Right ventricle myocardium superior (tissue), 1 donor: ENCODE data around the gene DPP10. TPM values are rescaled to one million over a fixed set of nuclear protein-coding genes. Genes with fewer than 3 reads are reported as not detected.
"Not testable (repeated sequence)": the region's sequence is repeated elsewhere in the genome, so short reads cannot be mapped to it uniquely, and the experiment has no call there.

Source experiments
- ATAC-seq: fragments of 200-7000 bp; cut with Tn5 transposase; one replicate; pipeline ENCODE4 v1.9.1; 2020; ENCODE audit warnings: mild to moderate bottlenecking; ENCODE audit not compliant: poor library complexity
- DNase-seq: peaks from one replicate; pipeline ENCODE4 v3.0.0-alpha.2; 2020
- intact Hi-C: fragments of 100-400 bp; cut with DNase I; formaldehyde crosslinking; loops from one replicate; pipeline ENCODE4 v1.11.2; 2022
- total RNA-seq: library from RNA; stranded (reverse); fragmentation: NEBNext Ultra II Directional; extraction: Animal tissue kit (Norgen Biotek cat#: 25700); gene quantifications from one replicate; pipeline ENCODE4 v1.2.1, GENCODE V29; 2021
- donor health status: DM: no; HTN: yes; CAD: no; lungs with severe emphysema.

The DPP10 gene
- total RNA-seq, 1 donor from 2014 or later: 0.32 TPM

DNA sequence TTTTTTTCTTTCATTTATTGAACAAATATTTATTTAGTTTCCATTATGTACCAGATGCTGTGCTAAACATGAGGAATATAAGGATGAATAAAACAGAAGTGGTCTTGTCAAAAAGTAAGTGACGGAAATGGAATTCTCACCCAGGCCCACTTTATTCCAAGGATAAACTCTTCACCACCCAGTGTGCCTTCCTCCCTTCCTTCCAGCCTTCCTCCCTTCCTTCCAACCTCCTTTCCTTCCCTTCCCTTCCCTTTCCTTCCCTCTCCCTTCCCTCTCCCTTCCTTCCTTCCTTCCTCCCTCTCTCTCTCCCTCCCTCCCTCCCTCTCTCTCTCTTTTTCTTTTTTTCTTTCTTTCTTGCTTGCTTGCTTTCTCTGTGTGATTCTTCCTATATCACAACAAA, 240.8 kb downstream of the DPP10 start:
- ATAC-seq (no peak), DNase-seq (no peak)
- intact Hi-C loops: no loop called here

DNA sequence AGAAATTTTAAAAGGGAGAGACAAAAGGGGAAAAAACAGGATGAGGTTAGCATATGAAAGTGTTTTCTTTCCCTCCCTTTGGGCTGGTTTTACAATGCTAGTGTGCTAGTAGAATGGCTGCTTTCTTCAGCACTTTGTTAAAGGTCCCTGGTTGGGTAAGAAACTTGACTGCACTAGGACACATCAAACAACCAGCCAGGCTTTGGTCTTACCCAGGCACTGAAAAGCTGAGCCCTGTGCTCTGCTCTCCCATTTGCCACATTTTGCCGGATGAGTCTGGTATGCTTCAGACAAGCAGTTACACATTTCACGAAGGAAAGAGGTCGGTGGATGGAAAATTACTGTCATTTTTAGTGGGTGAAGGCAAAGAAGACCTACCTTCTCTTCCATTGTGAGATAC, 242.0 kb downstream of the DPP10 start:
- ATAC-seq: no peak
- no peak for DNase-seq
- intact Hi-C loops: no loop called here

DNA sequence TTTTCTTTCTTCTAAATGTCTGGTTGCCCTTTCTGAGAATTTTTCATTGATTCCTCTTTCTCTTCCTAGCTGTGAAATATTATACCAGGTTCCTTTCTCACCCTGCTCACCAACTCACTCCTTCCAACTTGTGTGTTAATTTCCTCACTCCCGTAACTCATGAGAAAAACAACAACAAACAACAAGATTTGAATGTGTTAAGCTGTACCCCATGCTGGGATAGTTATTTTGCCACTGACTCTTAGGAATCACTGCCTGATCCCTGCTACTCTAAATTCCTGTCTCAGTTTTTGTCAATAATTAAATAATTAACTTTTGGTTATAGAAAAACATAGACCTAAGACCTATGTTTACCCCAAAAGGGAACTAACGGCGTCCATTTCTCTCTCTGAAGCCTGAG, 242.7 kb downstream of the DPP10 start:
- no peak for ATAC-seq
- intact Hi-C loops: no loop called here

DNA sequence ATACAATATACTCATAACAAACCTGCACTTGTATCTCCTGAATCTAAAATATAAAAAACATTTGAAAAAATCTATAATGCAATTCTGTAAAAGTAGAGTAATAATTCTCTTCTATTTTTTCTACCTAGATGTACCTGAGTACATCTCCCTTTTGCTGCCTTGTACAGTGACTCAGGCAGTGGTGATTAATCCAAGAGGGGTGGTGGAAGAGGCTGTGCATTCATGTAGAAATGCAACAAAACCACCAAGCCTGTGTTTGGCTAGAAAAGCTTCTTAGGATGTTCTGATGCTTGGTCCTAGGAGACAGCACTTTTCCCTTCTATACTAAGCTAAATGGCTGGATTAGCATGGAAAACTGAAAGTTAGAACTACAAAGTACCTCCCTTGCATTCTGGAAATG, 245.8 kb downstream of the DPP10 start:
- DNase-seq: no peak
- ATAC-seq: no peak
- intact Hi-C loops: no loop called here

More for the DNA sequence above, 242.7 kb downstream of the DPP10 start:
- no peak for DNase-seq

DNA sequence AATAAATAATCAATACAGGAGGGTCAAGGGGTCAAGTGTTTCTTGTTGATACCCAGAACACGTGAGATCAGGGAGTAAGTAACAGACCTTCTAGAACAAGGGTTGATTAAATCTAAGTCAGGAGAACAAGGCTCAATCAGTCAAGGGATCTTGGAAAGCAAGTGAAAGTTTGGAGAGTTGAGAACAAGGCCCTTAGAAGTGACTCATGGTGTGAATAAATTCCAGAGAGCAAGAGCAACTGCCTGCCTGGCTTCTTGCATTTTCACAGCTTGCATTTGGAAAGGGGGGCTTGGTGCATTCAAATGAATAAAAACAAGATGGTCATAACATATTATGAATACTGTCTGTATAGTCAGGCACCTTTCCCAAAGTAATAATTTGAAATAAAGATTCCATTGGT, 256.1 kb downstream of the DPP10 start:
- DNase-seq (no peak), ATAC-seq (no peak)
- intact Hi-C loops: no loop called here

DNA sequence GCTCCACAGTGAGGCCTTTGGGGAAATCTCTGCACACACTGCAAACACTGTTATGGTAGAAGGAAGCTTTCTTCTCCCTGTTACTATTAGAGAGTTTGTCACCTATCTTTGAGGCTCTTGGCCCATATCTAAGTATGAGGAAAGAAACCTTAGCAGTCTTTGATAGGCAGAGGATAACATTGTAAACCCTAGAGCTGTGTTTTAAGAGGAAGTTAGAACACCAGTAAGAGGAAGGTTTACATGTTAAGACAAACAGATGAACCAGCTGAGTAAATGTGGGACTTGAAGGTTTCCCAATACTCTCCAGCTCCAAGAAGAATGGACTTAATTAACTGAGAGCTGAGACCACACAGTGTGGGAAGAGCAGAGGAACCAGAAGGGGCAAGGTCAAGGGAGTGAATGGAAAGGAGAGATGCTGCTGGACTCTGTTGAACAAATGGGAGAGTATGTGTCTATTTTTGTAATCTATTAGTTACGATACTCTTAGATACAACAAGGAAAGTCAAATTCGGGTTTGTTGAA, 257.0 kb downstream of the DPP10 start:
- DNase-seq (no peak), ATAC-seq (no peak)
- intact Hi-C loops: no loop called here

DNA sequence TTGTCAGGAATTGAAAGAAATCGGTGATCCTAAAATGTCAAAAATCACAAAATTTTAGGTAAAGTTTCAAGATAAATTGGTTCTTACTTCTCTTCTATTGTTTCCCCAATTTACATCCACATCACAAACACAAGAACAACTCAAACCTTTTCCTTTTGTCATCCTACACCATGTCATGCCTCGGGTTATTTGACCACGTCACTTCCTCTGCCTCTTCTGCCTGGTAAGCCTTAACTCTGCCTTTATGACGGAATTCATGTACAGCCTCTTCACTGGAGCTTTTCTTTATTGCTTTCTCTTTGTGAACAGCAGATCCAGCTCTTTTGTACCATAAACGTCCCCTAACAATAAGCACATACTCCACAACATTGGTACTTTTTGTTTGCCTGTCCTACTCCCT, 258.0 kb downstream of the DPP10 start:
- ATAC-seq (no peak), DNase-seq (no peak)
- intact Hi-C loops: no loop called here

DNA sequence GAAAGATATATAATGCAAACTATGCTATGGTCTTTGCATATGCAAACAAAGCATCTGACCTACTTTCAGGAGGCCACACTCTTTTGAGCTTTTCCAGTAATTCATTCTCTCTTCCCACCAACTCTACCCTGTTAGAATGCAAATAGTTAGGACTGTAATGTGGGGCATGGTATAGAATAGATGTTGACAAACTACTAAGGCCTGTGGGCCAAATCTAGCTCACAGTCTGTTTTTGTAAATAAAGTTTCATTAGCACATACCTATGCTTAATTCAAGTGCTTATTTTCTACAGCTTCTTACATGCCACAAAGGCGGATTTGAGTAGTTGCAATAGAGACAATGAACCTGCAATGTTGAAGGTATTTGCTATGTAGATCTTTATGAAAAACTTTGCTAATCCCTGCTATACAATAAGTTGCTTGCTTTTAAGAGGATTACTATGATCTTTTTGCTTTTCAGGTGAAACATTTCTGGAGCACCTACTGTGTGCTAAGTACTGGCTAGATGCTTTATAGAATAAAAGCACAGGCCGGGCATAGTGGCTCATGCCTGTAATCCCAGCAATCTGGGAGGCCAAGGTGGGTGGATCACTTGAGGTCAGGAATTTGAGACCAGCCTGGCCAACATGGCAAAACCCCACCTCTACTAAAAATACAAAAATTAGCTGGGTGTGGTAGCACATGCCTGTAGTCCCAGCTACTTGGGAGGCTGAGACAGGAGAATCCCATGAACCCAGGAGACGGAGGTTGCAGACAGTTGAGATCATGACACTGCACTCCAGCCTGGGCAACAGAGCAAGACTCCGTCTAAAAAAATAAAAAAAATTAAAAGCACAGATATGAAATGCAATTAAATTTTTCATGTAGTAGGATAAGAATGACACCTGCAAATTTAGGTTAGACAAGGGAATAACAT, 267.8 kb downstream of the DPP10 start:
- no peak for ATAC-seq

DNA sequence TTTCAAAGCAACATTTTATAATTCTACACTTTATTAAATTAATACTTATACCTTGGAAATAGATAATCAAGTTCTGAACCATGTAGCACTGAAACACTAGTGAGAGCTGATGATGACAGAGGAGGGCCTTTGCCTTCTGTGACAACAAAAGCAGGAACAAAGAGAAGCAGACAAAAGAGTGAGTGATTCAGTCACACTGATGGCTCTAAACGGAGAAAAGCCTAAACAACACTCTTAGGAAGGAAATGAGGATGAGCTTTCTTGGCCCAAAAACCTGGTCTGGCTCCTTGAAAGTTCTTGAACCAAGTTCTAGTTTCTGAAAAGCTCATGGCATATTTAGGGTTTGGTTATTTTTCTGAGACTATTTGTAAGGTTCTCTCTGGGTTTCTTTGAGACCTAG, 271.9 kb downstream of the DPP10 start:
- intact Hi-C loops: no loop called here
- no peak for DNase-seq
- no peak for ATAC-seq

More for the DNA sequence above, 267.8 kb downstream of the DPP10 start:
- DNase-seq: no peak
- intact Hi-C loops: no loop called here

DNA sequence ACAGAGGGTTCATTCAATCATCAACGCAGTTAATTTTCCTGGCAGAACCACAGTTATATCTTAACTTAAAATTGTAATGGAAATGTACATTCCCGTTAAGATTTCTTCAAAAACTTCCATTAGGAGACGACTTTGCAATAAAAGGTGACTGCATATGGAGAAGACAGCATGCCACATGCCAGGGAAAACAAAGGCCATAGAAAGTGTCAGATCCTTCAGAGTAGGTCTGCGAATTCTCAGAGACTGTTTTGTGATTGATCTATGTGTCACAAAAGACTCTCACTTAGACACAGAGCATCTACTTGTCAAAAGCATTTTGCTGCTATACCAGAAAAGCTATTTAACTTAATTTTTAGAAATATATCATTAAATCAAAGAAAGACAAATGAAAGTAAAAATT, 274.6 kb downstream of the DPP10 start:
- DNase-seq (no peak), ATAC-seq (no peak)
- intact Hi-C loops: no loop called here

DNA sequence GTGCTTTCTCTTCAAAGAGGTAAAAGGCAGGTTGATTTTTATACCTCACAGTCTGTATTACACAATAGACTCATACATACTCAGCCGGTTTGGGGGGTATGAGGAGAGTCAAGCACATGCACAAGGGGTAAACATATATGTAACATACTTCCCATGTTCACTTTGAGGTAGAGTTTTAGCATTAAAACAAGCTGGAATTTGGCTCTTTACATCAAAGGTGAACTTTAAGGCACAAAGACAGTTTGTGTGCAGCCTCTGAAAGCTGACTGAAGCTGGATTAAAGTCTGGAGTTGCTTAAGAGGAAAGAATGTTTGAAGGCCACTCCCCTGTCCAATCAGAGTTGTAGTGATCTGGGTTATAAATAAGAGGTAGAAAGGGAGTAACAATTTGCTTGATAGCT, 282.0 kb downstream of the DPP10 start:
- no peak for ATAC-seq
- DNase-seq: no peak
- intact Hi-C loops: no loop called here

DNA sequence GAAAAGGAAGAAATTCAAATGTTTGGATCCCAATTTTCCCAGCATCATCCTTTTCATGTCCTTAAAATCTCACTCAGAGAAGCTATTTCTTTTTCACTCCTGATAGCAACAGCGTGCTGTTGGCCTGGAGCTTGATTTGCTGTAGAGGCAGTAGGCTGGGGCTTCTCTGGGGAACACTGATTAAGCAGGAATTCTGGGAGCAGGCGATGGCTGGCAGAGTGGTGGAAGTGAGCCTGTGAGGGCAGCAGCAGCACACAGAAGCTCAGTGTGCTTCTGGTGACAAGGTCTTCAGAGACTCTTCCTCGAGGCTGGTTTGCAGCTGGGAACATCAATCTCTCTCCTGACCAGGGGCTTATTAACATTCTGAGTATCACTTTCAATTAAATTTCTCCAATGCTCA, 284.6 kb downstream of the DPP10 start:
- intact Hi-C loops: loop anchor here (5.0 kb wide), 1 partner anchor 355 kb away; no protein-coding TSS in a partner anchor
- DNase-seq: no peak
- ATAC-seq: no peak

DNA sequence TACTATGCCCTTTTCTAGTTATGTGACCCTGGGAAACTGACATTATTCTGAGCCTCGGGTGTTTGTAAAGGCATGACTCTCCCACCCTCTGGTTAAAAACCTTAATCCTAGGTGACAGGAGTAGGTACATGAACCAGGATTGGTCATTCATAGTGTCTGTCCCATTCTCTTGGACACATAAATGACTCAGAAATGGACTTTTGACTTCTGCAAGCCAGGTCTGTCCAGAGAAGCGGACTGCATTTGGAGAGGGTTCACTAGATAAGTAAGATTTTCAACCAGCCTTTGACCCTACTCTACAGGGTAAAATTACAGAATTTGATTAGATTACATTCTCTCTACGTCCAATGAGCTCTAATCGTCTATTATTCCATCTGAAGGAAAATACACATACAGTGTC, 285.9 kb downstream of the DPP10 start:
- ATAC-seq (no peak), DNase-seq (no peak)
- intact Hi-C loops: loop anchor here (5.0 kb wide), 1 partner anchor 354 kb away; no protein-coding TSS in a partner anchor

DNA sequence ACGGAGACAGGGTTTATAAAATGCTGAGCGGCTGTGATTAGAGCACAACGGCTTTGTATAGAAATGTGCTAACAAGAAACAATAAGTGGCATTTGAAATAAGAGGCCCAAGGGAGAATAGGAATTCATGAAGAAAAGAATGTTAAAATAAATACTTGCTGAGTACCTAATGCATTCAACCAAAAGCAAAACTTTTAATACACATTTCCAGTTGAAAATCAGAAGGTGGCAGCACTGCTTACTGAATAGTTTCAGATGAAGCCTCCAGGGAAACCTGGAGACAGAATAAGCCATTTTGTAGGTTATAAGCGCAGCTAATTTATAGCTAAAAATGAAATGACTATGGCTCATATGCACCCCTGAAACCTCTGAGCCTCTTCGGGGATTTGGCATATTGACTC, 286.6 kb downstream of the DPP10 start:
- intact Hi-C loops: loop anchor here (5.0 kb wide), 1 partner anchor 353 kb away; no protein-coding TSS in a partner anchor
- DNase-seq: no peak
- no peak for ATAC-seq

DNA sequence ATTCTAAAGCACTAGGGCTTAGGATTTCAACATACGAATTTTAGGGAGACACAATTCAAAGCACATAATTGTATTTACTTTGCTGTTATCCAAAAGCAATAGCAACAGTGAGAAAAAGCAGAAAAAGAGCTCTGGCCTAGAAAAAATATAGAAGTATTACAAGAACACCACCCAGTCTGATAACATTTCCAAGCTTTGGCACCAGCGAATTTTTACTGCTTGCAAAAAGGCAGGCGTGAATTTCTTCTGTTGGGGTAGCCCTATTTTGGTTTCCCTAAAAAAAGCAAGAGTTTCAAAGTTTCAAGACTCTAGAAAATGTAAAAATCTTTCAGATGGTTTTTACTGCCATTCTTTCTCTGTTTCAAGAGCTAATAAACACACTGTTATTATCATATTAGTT, 292.7 kb downstream of the DPP10 start:
- no peak for DNase-seq
- no peak for ATAC-seq
- intact Hi-C loops: no loop called here

DNA sequence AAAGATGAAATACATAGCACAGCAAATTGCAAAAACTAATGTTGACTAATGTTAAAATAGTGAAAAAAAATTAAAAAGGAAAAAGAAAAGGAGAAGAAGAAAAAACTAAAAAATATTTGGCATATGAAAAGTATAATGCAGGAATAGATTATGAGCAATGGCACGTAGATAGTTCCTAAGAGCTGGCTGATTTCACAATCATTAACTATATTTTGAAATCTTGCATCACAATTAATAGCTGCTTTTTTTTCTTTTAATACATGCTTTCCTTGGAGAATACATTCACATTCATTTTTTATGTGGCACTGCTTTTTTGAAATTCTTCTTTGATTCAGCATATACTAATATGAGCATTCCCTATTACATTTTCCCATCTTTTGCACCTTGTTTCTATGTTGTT, 299.8 kb downstream of the DPP10 start:
- ATAC-seq (no peak), DNase-seq (no peak)
- intact Hi-C loops: no loop called here

DNA sequence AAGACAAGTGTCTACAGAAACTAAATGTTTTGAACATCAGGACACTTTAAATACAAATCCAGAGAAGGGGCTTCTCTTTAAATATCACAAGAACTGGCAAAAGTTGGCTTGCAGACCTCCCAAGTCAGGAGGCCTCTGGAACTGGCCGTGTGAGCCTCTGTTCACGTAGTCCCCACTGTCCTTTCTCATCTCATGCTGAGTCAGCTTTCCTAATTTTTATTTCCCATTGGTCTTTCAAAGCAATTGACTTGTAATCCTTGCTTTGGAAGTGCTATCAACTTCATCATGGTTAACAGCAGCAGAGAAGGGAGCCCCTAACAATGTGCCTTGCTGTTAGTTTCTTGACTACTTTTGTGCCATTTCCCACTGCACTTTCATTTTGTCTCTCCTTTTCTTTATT, 303.3 kb downstream of the DPP10 start:
- no peak for DNase-seq
- intact Hi-C loops: no loop called here
- no peak for ATAC-seq

DNA sequence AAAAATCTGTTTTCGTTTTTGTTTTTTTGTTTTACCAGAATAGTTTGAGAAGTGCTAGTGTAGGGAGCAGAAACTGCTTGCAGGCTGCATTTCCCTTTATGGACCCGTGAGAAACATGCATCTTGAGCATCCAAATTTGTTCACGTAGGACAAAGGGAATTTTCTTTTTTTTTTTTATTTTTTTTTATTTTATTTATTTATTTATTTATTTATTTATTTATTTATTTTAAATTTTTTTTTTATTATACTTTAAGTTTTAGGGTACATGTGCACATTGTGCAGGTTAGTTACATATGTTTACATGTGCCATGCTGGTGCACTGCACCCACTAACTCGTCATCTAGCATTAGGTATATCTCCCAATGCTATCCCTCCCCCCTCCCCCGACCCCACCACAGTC, 305.7 kb downstream of the DPP10 start:
- DNase-seq, intact Hi-C loops, ATAC-seq: not testable (repeated sequence)

DNA sequence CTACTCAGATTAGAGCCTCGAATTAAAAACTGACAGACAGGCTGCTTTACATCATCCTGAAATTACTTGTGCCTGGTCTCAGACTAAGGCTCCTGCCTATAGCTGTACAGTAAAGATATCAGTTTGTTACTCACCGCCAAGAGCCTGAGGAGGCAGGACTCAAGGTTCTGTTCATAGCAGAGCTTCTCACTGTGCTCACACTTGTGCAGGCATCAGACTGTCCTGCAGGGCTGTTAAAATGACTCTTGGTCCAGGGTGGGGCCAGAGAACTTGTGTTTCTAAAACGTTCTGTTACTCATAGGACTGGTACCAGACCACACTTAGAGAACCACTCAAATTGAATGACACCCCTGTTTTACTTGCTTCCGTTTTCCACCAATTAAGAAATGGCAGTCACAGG, 310.0 kb downstream of the DPP10 start:
- ATAC-seq: no peak
- intact Hi-C loops: no loop called here
- no peak for DNase-seq

DNA sequence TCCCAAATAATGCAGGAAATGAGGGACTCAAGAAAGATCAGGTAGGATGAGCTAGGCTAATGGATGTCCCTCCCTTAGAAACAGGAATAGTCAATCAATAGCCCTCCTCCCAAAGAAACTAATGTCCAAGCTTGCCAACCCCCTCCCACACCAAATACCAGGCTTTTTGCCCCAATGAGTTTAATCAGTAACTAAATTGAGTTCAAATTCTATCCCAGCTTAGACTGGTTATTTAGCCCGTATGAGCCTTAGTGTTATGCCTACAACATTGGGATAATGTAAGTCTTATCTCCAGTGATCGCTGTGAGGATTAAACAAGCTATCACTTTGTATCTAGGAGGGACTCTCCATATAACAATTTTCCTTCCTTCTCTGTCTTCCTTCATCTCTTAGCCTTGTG, 310.7 kb downstream of the DPP10 start:
- DNase-seq: no peak
- no peak for ATAC-seq
- intact Hi-C loops: no loop called here
